Suprapubic skin (tissue), 4 donors: ENCODE results near the gene KIRREL3. TPM values are rescaled to one million over a fixed set of nuclear protein-coding genes. Genes with fewer than 3 reads are reported as not detected.
A peak's percentile ranks its signal among the peaks of the same experiment; 100 is the strongest.

Experiments
- DNase-seq, 2 donors: peaks; one replicate each; pipeline ENCODE4 v3.0.0-alpha.2; 2019; ENCODE audit warnings: low spot score in 2 of 2
- H3K27ac ChIP-seq: fragments of 200-600 bp; sonication (generic); one replicate; pipeline ENCODE4 v1.5.1; 2019
- H3K27me3 ChIP-seq: fragments of 200-600 bp; sonication (generic); one replicate; pipeline ENCODE4 v1.5.1; 2019
- H3K36me3 ChIP-seq: fragments of 200-600 bp; sonication (generic); one replicate; pipeline ENCODE4 v1.5.1; 2019
- H3K4me1 ChIP-seq: fragments of 200-600 bp; sonication (generic); one replicate; pipeline ENCODE4 v1.5.1; 2019
- H3K4me3 ChIP-seq: fragments of 200-600 bp; sonication (generic); one replicate; pipeline ENCODE4 v1.5.1; 2019; ENCODE audit warnings: mild to moderate bottlenecking
- H3K9me3 ChIP-seq: fragments of 200-600 bp; sonication (generic); one replicate; pipeline ENCODE4 v1.5.1; 2019
- EP300 ChIP-seq: sonication (generic); formaldehyde crosslinking; IDR thresholded peaks from one replicate; pipeline ENCODE4 v1.6.1; 2017; ENCODE audit warnings: antibody characterized with exemption
- POLR2A ChIP-seq, 2 donors: fragments of 450-650 bp; IDR thresholded peaks; one replicate each; pipeline ENCODE4 v1.6.1; 2017; ENCODE audit warnings: antibody characterized with exemption in 2 of 2, mild to moderate bottlenecking in 2 of 2, moderate library complexity in 2 of 2
- POLR2AphosphoS5 ChIP-seq, 3 donors: sonication (generic); formaldehyde crosslinking; IDR thresholded peaks; one replicate each; pipeline ENCODE4 v1.6.1; 2017; ENCODE audit warnings: antibody characterized with exemption in 3 of 3
- WGBS: methylation state at CpG from one replicate; pipeline ENCODE4 v1.1.5; 2018; 5-methylcytosine and 5-hydroxymethylcytosine counted together
- total RNA-seq, 4 donors: library from RNA; depleted of rRNA; stranded (reverse); fragments of >200 nt; gene quantifications; one replicate each; pipeline ENCODE4 v1.1.0, GENCODE V29; 2016
- TF ChIP-seq, protein P1 (sequence below), 2 donors: fragments of 200-600 bp in 1 of 2; fragments of 450-650 bp in 1 of 2; sonication (generic) in 1 of 2; IDR thresholded peaks; one replicate each; pipeline ENCODE4 v1.5.1; 2016 to 2019; ENCODE audit warnings: antibody characterized with exemption in 2 of 2, mild to moderate bottlenecking in 1 of 2, moderate library complexity in 1 of 2

The KIRREL3 gene
- total RNA-seq, 4 donors from 2014 or later, result 0.17 TPM; not detected in 3

DNA sequence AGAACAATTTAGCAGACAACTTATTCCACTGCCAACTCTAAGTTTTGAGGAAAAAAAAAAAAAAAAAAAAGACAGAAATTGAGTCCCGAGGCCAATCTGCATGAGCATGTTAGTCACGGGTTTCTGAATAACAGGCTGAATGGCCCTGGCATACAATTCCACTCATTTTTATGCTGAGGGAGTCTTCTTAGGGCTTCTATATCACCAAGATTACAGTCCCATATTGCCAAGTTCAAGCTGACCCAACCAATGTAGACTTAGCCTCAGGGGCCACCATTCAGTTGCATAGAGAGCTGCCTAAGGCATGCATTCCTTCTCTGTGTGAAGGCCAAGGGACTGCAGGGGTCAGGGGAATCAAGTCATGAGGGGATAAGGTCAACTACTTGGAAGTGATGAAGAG, 27.5 kb downstream of the KIRREL3 start:
- Histone ChIP-seq H3K4me3 (no peak overlapping the region), H3K4me1 (no peaks in the 10 kb centered on the region), H3K36me3 (no peaks in the 10 kb centered on the region), H3K27ac (no peak overlapping the region), H3K9me3 (no peaks in the 10 kb centered on the region), H3K27me3 (peaks cover 26% of the 10 kb centered on the region)
- TF ChIP-seq, protein P1, sequence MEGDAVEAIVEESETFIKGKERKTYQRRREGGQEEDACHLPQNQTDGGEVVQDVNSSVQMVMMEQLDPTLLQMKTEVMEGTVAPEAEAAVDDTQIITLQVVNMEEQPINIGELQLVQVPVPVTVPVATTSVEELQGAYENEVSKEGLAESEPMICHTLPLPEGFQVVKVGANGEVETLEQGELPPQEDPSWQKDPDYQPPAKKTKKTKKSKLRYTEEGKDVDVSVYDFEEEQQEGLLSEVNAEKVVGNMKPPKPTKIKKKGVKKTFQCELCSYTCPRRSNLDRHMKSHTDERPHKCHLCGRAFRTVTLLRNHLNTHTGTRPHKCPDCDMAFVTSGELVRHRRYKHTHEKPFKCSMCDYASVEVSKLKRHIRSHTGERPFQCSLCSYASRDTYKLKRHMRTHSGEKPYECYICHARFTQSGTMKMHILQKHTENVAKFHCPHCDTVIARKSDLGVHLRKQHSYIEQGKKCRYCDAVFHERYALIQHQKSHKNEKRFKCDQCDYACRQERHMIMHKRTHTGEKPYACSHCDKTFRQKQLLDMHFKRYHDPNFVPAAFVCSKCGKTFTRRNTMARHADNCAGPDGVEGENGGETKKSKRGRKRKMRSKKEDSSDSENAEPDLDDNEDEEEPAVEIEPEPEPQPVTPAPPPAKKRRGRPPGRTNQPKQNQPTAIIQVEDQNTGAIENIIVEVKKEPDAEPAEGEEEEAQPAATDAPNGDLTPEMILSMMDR (IDR thresholded peaks at IDR 0.05), result no peak
- no peak for TF ChIP-seq POLR2AphosphoS5 (IDR thresholded peaks at IDR 0.05)
- TF ChIP-seq EP300, result no peak
- TF ChIP-seq POLR2A (IDR thresholded peaks at IDR 0.05), result no peak
- DNase-seq, result no peak
- WGBS, result 76% methylated on average over 2 of the region's 2 CpGs

DNA sequence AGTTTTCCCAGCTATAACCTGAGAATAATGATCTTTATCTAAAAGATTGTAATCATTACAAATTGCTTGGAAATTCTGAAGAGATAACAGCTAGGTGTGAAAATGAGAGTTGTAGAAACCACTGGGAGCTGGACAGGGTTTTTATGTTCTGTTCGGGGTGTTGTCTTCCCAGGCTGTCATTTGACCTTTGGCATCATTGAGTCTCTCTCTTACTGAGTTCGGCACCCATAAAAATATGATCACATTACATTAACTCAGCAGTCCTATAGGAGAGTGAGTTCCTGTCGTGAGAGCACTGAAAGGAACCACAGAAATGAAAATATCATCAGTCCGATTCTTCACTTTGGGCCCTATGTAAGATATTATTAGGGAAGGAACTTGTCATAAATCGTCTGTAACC, 29.3 kb downstream of the KIRREL3 start:
- Histone ChIP-seq H3K9me3 (no peaks in the 10 kb centered on the region), H3K4me3 (no peak overlapping the region), H3K4me1 (no peaks in the 10 kb centered on the region), H3K36me3 (no peaks in the 10 kb centered on the region), H3K27me3 (peaks cover 16% of the 10 kb centered on the region), H3K27ac (no peak overlapping the region)
- 83% methylated on average over 5 of the region's 5 CpGs for WGBS
- TF ChIP-seq POLR2A (IDR thresholded peaks at IDR 0.05) (no peak), POLR2AphosphoS5 (IDR thresholded peaks at IDR 0.05) (no peak), EP300 (no peak)
- TF ChIP-seq, protein P1 (IDR thresholded peaks at IDR 0.05), result no peak
- DNase-seq, result no peak

DNA sequence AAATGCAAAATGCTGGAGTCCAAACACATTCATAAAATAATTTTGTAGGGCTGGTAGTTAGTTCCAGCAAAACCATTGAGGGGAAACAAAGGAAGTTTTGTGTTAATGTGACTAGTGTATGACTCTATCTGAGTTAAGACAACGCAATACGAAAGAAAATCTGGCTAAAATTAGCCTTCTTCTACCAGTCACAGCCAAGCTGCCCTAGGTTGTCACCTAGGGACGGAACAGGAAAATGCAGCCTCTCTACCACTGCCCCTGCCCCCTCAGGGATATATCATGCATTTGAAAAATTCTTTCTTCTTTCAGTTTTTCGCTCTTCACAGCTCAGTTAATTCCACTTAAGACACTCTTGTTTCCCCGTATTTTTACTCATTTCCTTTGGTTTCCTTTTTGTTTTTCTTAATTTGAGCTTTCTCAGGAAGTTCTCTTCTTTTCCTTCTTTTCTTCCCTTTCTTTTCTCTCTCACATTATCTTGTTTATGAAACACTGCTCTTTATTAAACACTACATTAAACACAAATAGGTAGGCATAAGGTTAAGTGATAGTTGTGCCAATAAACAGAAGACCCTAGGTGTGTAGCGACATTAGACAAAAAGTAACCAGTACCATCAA, 30.6 kb downstream of the KIRREL3 start:
- H3K27ac ChIP-seq, result no peak overlapping the region
- H3K36me3 ChIP-seq, result no peaks in the 10 kb centered on the region
- H3K9me3 ChIP-seq, result no peaks in the 10 kb centered on the region
- no peaks in the 10 kb centered on the region for H3K4me1 ChIP-seq
- TF ChIP-seq, protein P1 (IDR thresholded peaks at IDR 0.05), result peak in 1 of 2 donors; percentile 19
- TF ChIP-seq POLR2A (IDR thresholded peaks at IDR 0.05), result no peak
- H3K4me3 ChIP-seq, result no peak overlapping the region
- DNase-seq, result no peak
- 53% methylated on average over 6 of the region's 6 CpGs for WGBS
- peaks cover 16% of the 10 kb centered on the region for H3K27me3 ChIP-seq

DNA sequence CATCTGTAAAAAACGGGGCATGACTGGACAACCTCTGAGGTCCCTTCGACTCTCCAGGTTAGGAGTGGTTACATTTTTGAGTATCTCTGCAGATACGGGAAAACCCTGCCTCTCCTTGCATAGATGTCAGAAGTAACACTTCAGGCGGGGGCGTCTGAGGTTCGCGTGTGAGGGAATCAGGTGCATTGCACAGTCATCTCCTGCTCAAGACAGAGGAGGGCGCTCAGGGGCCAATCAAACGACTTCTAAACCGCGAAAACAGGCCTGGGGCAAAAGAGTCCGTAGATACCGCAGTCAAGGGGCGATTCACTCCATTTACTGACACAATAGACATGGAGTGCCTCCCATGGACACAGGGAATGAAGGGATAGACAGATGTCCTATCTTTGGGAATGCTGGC, 31.7 kb downstream of the KIRREL3 start:
- no peaks in the 10 kb centered on the region for H3K9me3 ChIP-seq
- peaks cover 16% of the 10 kb centered on the region for H3K27me3 ChIP-seq
- DNase-seq, result no peak
- no peak for TF ChIP-seq EP300
- TF ChIP-seq, protein P1 (IDR thresholded peaks at IDR 0.05), result no peak
- no peak overlapping the region for H3K27ac ChIP-seq
- WGBS, result 51% methylated on average over 13 of the region's 14 CpGs
- H3K36me3 ChIP-seq, result no peaks in the 10 kb centered on the region
- no peaks in the 10 kb centered on the region for H3K4me1 ChIP-seq
- H3K4me3 ChIP-seq, result no peak overlapping the region

DNA sequence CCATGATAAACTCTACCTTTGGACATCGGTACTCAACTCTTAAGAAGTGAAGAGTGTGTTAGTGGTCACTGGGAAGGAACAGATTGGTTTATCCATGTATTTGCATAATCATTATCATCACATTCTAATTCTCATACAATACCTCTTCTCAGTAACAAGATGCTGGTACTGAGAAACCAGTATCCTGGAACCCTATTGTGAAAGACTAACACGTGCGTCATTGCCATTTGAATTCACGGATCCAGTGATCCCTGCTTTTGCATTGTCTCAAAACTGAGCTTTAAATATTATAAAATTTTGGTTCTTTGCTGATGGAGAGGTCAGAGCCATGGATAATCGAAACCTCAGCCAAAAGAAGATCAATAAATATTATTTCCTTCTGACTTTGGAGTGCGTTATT, 35.2 kb downstream of the KIRREL3 start:
- Histone ChIP-seq H3K36me3 (no peaks in the 10 kb centered on the region), H3K27me3 (peaks cover 16% of the 10 kb centered on the region), H3K9me3 (no peaks in the 10 kb centered on the region), H3K4me1 (no peaks in the 10 kb centered on the region), H3K4me3 (no peak overlapping the region), H3K27ac (no peak overlapping the region)
- no peak for DNase-seq
- TF ChIP-seq EP300 (no peak), POLR2AphosphoS5 (IDR thresholded peaks at IDR 0.05) (no peak), POLR2A (IDR thresholded peaks at IDR 0.05) (no peak)
- TF ChIP-seq, protein P1 (IDR thresholded peaks at IDR 0.05), result no peak
- WGBS, result 79% methylated on average over 6 of the region's 6 CpGs
